Left cardiac atrium (tissue), 4 donors: Measurements from ENCODE around the gene DYNLT2. TPM values are rescaled to one million over a fixed set of nuclear protein-coding genes. Genes with fewer than 3 reads are reported as not detected.
"Not testable (repeated sequence)": the region's sequence is repeated elsewhere in the genome, so short reads cannot be mapped to it uniquely, and the experiment has no call there.

Experiments used
- ATAC-seq, 2 donors: fragments of 200-7000 bp; cut with Tn5 transposase; one replicate each; pipeline ENCODE4 v1.9.1; 2020; ENCODE audit warnings: mild to moderate bottlenecking in 2 of 2, moderate library complexity in 2 of 2
- DNase-seq: peaks from one replicate; pipeline ENCODE4 v3.0.0-alpha.2; 2020
- intact Hi-C, 2 donors: fragments of 100-400 bp; cut with DNase I; formaldehyde crosslinking; loops; one replicate each; pipeline versions ENCODE4 v1.14.1 to v1.15.1; 2022 to 2023
- total RNA-seq, 2 donors: library from RNA; stranded (reverse); fragmentation: NEBNext Ultra II Directional; extraction: Animal tissue kit (Norgen Biotek cat#: 25700); gene quantifications; one replicate each; pipeline ENCODE4 v1.2.1, GENCODE V29; 2021
- donor health status: DM: no; HTN: yes; CAD: no.
- donor health status: DM: no; HTN: yes; CAD: no; lungs with severe emphysema.
- donor health status: DM: yes; HTN: yes; CAD: no.
- donor health status: Dilated cardiomyopathy.

The DYNLT2 gene
- total RNA-seq, 2 donors from 2014 or later, result 0.59 to 1.1 TPM

GRCh38 chr6:169714595-169714994 lies 36.8 kb downstream of the DYNLT2 start:
- intact Hi-C loops, result no loop called here
- ATAC-seq, result no peak
- no peak for DNase-seq

GRCh38 chr6:169714178-169714577 lies 37.2 kb downstream of the DYNLT2 start:
- DNase-seq (no peak), ATAC-seq (no peak)
- intact Hi-C loops, result no loop called here

- no peak for ATAC-seq
- intact Hi-C loops, result no loop called here
- DNase-seq, result no peak
Observed at GRCh38 chr6:169710009-169710408, 41.4 kb downstream of the DYNLT2 start.

- DNase-seq (no peak), ATAC-seq (no peak)
- intact Hi-C loops, result loop anchor here in 1 of 2 donors (10.0 kb wide), 1 partner anchor 46 kb away; the partner anchor contains the start of genes DYNLT2 and ERMARD
Observed at GRCh38 chr6:169709293-169709692, 42.1 kb downstream of the DYNLT2 start.

- intact Hi-C loops, result loop anchor here in 1 of 2 donors (10.0 kb wide), 1 partner anchor 47 kb away; the partner anchor contains the start of genes DYNLT2 and ERMARD
- DNase-seq (no peak), ATAC-seq (peak in 1 of 2 donors; percentile 33)
Observed at GRCh38 chr6:169707772-169708171, 43.6 kb downstream of the DYNLT2 start.

- DNase-seq, result no peak
- no peak for ATAC-seq
- intact Hi-C loops, result loop anchor here in 1 of 2 donors (10.0 kb wide), 1 partner anchor 52 kb away; the partner anchor contains the start of genes DYNLT2 and ERMARD
Observed at GRCh38 chr6:169702840-169703246, 48.5 kb downstream of the DYNLT2 start.

GRCh38 chr6:169701954-169702839 lies 49.2 kb downstream of the DYNLT2 start, which contains the start of the genes C6orf120 and WDR27:
Gene C6orf120 (plus strand): TSS chr6:169702126. CDS start chr6:169702460, 334 bp downstream.
Gene WDR27 (minus strand): TSS chr6:169702029. CDS start chr6:169689005, 13,024 bp downstream.
- peak; percentile 99 for DNase-seq
- peak; percentile 97 to 98 for ATAC-seq
- intact Hi-C loops, result loop anchor here in 1 of 2 donors (10.0 kb wide), 1 partner anchor 53 kb away; the partner anchor contains the start of genes DYNLT2 and ERMARD

- intact Hi-C loops, result loop anchor here in 1 of 2 donors (10.0 kb wide), 1 partner anchor 53 kb away; the partner anchor contains the start of genes DYNLT2 and ERMARD
- DNase-seq (no peak), ATAC-seq (peak; percentile 9 to 12)
Observed at GRCh38 chr6:169701311-169701953, 49.9 kb downstream of the DYNLT2 start.

- intact Hi-C loops, result loop anchor here in 1 of 2 donors (10.0 kb wide), 1 partner anchor 55 kb away; the partner anchor contains the start of genes DYNLT2 and ERMARD
- ATAC-seq (no peak), DNase-seq (no peak)
Observed at GRCh38 chr6:169700296-169700695, 51.1 kb downstream of the DYNLT2 start.

- intact Hi-C loops, ATAC-seq, DNase-seq: not testable (repeated sequence)
Observed at GRCh38 chr6:169697115-169697514, 54.3 kb downstream of the DYNLT2 start.

- no peak for ATAC-seq
- intact Hi-C loops, result no loop called here
- no peak for DNase-seq
Observed at GRCh38 chr6:169695131-169695530, 56.2 kb downstream of the DYNLT2 start.

- intact Hi-C loops, result no loop called here
- DNase-seq, result no peak
- ATAC-seq, result no peak
Observed at GRCh38 chr6:169692516-169692915, 58.9 kb downstream of the DYNLT2 start.

GRCh38 chr6:169691260-169691659 lies 60.1 kb downstream of the DYNLT2 start:
- intact Hi-C loops, result no loop called here

More at GRCh38 chr6:169691260-169691659, 60.1 kb downstream of the DYNLT2 start:
- DNase-seq (no peak), ATAC-seq (no peak)

Other genes starting within 250 kb of the DYNLT2 start
- 10 to 100 TPM; 12.3 to 12.9 TPM for gene WDR27, start 49.5 kb downstream of the DYNLT2 start, total RNA-seq
- 10 to 100 TPM; 17.8 to 18.6 TPM for gene C6orf120, start 49.4 kb downstream of the DYNLT2 start, total RNA-seq
- 10 to 100 TPM; 49.7 to 59.0 TPM for gene PHF10, start 27.1 kb downstream of the DYNLT2 start, total RNA-seq
- 10 to 100 TPM; 10.5 to 11.3 TPM for gene ERMARD, start 50 bp upstream of the DYNLT2 start, total RNA-seq